Thoracic aorta (tissue), 2 donors: ENCODE results near the gene DNM1. TPM values are rescaled to one million over a fixed set of nuclear protein-coding genes. Genes with fewer than 3 reads are reported as not detected.

ENCODE experiments used
- ATAC-seq: fragments of 150-250 bp; one replicate; pipeline ENCODE4 v1.8.0; 2017; ENCODE audit warnings: low read depth; ENCODE audit not compliant: insufficient number of reproducible peaks, low FRiP score
- DNase-seq: peaks from one replicate; pipeline ENCODE4 v3.0.0-alpha.2; 2020; ENCODE audit warnings: low spot score
- H3K27ac ChIP-seq, 2 donors: fragments of 200-600 bp; sonication (generic); 1 replicate in 1 of 2; 2 replicates in 1 of 2; pipeline ENCODE4 v1.5.1; 2016; ENCODE audit warnings: mild to moderate bottlenecking in 2 of 2, moderate library complexity in 2 of 2
- H3K27me3 ChIP-seq: fragments of 200-600 bp; sonication (generic); replicated peaks from 2 replicates; pipeline ENCODE4 v1.6.0; 2016; ENCODE audit warnings: mild to moderate bottlenecking; ENCODE audit not compliant: insufficient read depth
- H3K36me3 ChIP-seq: fragments of 200-600 bp; sonication (generic); one replicate; pipeline ENCODE4 v1.5.1; 2016
- H3K4me1 ChIP-seq, 2 donors: fragments of 200-600 bp; sonication (generic); 1 replicate in 1 of 2; 2 replicates in 1 of 2; pipeline versions ENCODE4 v1.5.1 to v1.6.0; 2016; ENCODE audit warnings: low read depth in 2 of 2, mild to moderate bottlenecking in 1 of 2; ENCODE audit not compliant: control insufficient read depth in 1 of 2
- H3K4me3 ChIP-seq: fragments of 200-600 bp; sonication (generic); 2 replicates; pipeline ENCODE4 v1.5.1; 2016; ENCODE audit warnings: mild to moderate bottlenecking
- H3K9me3 ChIP-seq: fragments of 200-600 bp; sonication (generic); 2 replicates; pipeline ENCODE4 v1.5.1; 2016
- CTCF ChIP-seq: fragments of 200-600 bp; sonication (generic); IDR thresholded peaks from one replicate; pipeline ENCODE4 v1.5.1; 2019; ENCODE audit warnings: antibody characterized with exemption
- total RNA-seq, 2 donors: library from RNA; depleted of rRNA; stranded (reverse); fragments of >200 nt; gene quantifications; one replicate each; pipeline versions ENCODE4 v1.1.0 to v1.2.3, GENCODE V29; 2016

DNM1 gene
- total RNA-seq, 2 donors from 2014 or later, result 7.2 to 9.7 TPM

GRCh38 chr9:128244837-128245231 is 41.7 kb downstream of the DNM1 start:
- H3K36me3 ChIP-seq, result no peaks in the 10 kb centered on the region
- H3K4me1 ChIP-seq, result no peaks in the 10 kb centered on the region
- H3K9me3 ChIP-seq, result no peaks in the 10 kb centered on the region
- no peak for DNase-seq
- H3K27ac ChIP-seq, result no peak overlapping the region
- H3K4me3 ChIP-seq, result peak overlapping the region; percentile 23
- no peak for ATAC-seq
- TF ChIP-seq CTCF, result no peak
- no peaks in the 10 kb centered on the region for H3K27me3 ChIP-seq

- DNase-seq, result no peak
- Histone ChIP-seq H3K27me3 (no peaks in the 10 kb centered on the region), H3K36me3 (no peaks in the 10 kb centered on the region), H3K9me3 (no peaks in the 10 kb centered on the region), H3K4me3 (no peak overlapping the region), H3K27ac (no peak overlapping the region), H3K4me1 (peaks cover 0 to under 1% of the 10 kb centered on the region in 2 donors)
- no peak for TF ChIP-seq CTCF
- ATAC-seq, result no peak
These were observed 42.4 kb downstream of the DNM1 start for GRCh38 chr9:128245421-128246151.

- Histone ChIP-seq H3K4me1 (peaks cover 0 to 5% of the 10 kb centered on the region in 2 donors), H3K4me3 (no peak overlapping the region), H3K27me3 (no peaks in the 10 kb centered on the region), H3K9me3 (no peaks in the 10 kb centered on the region), H3K27ac (no peak overlapping the region), H3K36me3 (no peaks in the 10 kb centered on the region)
- DNase-seq, result no peak
- no peak for TF ChIP-seq CTCF
- no peak for ATAC-seq
These were observed 43.3 kb downstream of the DNM1 start for GRCh38 chr9:128246471-128246870.

- Histone ChIP-seq H3K4me3 (no peak overlapping the region), H3K27ac (no peak overlapping the region), H3K36me3 (no peaks in the 10 kb centered on the region), H3K27me3 (no peaks in the 10 kb centered on the region), H3K4me1 (peaks cover 0 to 5% of the 10 kb centered on the region in 2 donors), H3K9me3 (no peaks in the 10 kb centered on the region)
- DNase-seq (no peak), ATAC-seq (no peak)
- TF ChIP-seq CTCF, result no peak
These were observed 44.1 kb downstream of the DNM1 start for GRCh38 chr9:128247226-128247803.

GRCh38 chr9:128249558-128249907 is 46.4 kb downstream of the DNM1 start:
- no peak overlapping the region for H3K4me3 ChIP-seq
- no peak for TF ChIP-seq CTCF

More at GRCh38 chr9:128249558-128249907, 46.4 kb downstream of the DNM1 start:
- no peaks in the 10 kb centered on the region for H3K36me3 ChIP-seq
- no peaks in the 10 kb centered on the region for H3K9me3 ChIP-seq
- DNase-seq (no peak), ATAC-seq (no peak)
- no peaks in the 10 kb centered on the region for H3K27me3 ChIP-seq
- peaks cover 0 to 5% of the 10 kb centered on the region in 2 donors for H3K4me1 ChIP-seq
- H3K27ac ChIP-seq, result no peak overlapping the region
